ENCODE data around the gene EYA3. TPM values are rescaled to one million over a fixed set of nuclear protein-coding genes. Genes with fewer than 3 reads are reported as not detected.

Gene EYA3
- total RNA-seq, 1 experiment from 2014 or later: 29.4 TPM

DNA sequence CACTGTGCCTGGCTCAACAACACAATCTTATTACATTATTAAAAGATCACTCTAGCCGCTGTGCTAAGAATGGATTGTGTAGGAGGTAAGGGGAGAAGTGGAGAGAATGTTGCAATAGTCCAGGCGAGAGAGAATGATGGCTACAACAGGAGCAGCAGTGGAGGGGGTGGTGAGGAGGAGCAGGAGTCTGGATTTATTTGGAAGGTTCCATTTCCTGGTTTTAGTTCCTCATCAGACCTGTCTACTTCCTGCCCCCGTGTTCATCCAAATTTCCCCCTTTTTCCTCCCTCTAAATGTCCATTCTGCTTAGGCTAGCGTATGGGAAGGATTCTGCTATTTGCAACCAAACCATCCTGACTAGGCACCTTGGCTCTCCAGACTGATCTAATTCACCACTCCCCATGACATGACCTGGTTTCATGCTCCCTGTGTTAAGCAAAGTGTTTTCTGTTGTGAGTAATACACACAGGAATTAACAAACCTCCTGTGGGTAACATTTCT, 35.1 kb upstream of the EYA3 start (continued):
- TF ChIP-seq ATF2 (CRISPR knock-in tag; IDR thresholded peaks at IDR 0.05; ENCODE audit: borderline replicate concordance, low read depth): no peak
- no peak for TF ChIP-seq STAT6 (CRISPR knock-in tag; conservative IDR thresholded peaks at IDR 0.05; ENCODE audit: low read depth)
- no peak for TF ChIP-seq SP1 (CRISPR knock-in tag; conservative IDR thresholded peaks at IDR 0.05)
- TF ChIP-seq CREM (CRISPR knock-in tag; IDR thresholded peaks at IDR 0.05): no peak

GRCh38 chr1:28122183-28122582, 33.8 kb upstream of the EYA3 start:
- ChIA-PET POLR2A (no interaction called here), CTCF (interaction anchor here (0.5 kb wide), 1 partner anchor 252 kb away, joined by 3 read pairs; no protein-coding TSS in a partner anchor)
- H3K9me3 Mint-ChIP-seq: peaks cover 3% of the 10 kb centered on the region; the same call in 1 of the 2 replicates
- no peak overlapping the region for H3K27ac Mint-ChIP-seq
- no peaks in the 10 kb centered on the region for H3K4me1 Mint-ChIP-seq
- H3K36me3 Mint-ChIP-seq: no peaks in the 10 kb centered on the region
- no peak for ATAC-seq
- no peak for DNase-seq (ENCODE audit: low spot score)
- no peak for TF ChIP-seq GRHL2 (CRISPR knock-in tag; IDR thresholded peaks at IDR 0.05; ENCODE audit: insufficient replicate concordance, severe bottlenecking)
- TF ChIP-seq ELF4 (CRISPR knock-in tag; IDR thresholded peaks at IDR 0.05; ENCODE audit: low read depth): no peak
- TF ChIP-seq, protein P1, sequence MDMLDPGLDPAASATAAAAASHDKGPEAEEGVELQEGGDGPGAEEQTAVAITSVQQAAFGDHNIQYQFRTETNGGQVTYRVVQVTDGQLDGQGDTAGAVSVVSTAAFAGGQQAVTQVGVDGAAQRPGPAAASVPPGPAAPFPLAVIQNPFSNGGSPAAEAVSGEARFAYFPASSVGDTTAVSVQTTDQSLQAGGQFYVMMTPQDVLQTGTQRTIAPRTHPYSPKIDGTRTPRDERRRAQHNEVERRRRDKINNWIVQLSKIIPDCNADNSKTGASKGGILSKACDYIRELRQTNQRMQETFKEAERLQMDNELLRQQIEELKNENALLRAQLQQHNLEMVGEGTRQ (CRISPR knock-in tag; IDR thresholded peaks at IDR 0.05): no peak
- no peak for TF ChIP-seq RORB (CRISPR knock-in tag; IDR thresholded peaks at IDR 0.05)
- TF ChIP-seq ZNF671 (CRISPR knock-in tag; IDR thresholded peaks at IDR 0.05): no peak
- H3K4me3 Mint-ChIP-seq: no peak overlapping the region
- peaks cover 2% of the 10 kb centered on the region for H3K27me3 Mint-ChIP-seq (ENCODE audit: low read depth)

- H3K9me3 Mint-ChIP-seq: peaks cover 3% of the 10 kb centered on the region; the same call in 1 of the 2 replicates
- no peaks in the 10 kb centered on the region for H3K36me3 Mint-ChIP-seq
- ATAC-seq (no peak), DNase-seq (ENCODE audit: low spot score) (no peak)
- no peaks in the 10 kb centered on the region for H3K4me1 Mint-ChIP-seq
- CTCF ChIA-PET: interaction anchor here (1.5 to 1.7 kb wide), 2 partner anchors 29 to 284 kb away, joined by 3 to 5 read pairs; no protein-coding TSS in a partner anchor
- H3K27me3 Mint-ChIP-seq (ENCODE audit: low read depth): peaks cover 2% of the 10 kb centered on the region; the same call in 1 of the 2 replicates
- no peak overlapping the region for H3K4me3 Mint-ChIP-seq
- POLR2A ChIA-PET: interaction anchor here (1.0 kb wide), 1 partner anchor 31 kb away, joined by 3 read pairs; the partner anchor contains the start of gene EYA3
- no peak overlapping the region for H3K27ac Mint-ChIP-seq
- TF ChIP-seq, protein P2, sequence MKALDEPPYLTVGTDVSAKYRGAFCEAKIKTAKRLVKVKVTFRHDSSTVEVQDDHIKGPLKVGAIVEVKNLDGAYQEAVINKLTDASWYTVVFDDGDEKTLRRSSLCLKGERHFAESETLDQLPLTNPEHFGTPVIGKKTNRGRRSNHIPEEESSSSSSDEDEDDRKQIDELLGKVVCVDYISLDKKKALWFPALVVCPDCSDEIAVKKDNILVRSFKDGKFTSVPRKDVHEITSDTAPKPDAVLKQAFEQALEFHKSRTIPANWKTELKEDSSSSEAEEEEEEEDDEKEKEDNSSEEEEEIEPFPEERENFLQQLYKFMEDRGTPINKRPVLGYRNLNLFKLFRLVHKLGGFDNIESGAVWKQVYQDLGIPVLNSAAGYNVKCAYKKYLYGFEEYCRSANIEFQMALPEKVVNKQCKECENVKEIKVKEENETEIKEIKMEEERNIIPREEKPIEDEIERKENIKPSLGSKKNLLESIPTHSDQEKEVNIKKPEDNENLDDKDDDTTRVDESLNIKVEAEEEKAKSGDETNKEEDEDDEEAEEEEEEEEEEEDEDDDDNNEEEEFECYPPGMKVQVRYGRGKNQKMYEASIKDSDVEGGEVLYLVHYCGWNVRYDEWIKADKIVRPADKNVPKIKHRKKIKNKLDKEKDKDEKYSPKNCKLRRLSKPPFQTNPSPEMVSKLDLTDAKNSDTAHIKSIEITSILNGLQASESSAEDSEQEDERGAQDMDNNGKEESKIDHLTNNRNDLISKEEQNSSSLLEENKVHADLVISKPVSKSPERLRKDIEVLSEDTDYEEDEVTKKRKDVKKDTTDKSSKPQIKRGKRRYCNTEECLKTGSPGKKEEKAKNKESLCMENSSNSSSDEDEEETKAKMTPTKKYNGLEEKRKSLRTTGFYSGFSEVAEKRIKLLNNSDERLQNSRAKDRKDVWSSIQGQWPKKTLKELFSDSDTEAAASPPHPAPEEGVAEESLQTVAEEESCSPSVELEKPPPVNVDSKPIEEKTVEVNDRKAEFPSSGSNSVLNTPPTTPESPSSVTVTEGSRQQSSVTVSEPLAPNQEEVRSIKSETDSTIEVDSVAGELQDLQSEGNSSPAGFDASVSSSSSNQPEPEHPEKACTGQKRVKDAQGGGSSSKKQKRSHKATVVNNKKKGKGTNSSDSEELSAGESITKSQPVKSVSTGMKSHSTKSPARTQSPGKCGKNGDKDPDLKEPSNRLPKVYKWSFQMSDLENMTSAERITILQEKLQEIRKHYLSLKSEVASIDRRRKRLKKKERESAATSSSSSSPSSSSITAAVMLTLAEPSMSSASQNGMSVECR (CRISPR knock-in tag; IDR thresholded peaks at IDR 0.05; ENCODE audit: borderline replicate concordance): no peak
- TF ChIP-seq NFE2L1 (CRISPR knock-in tag; IDR thresholded peaks at IDR 0.05): no peak
- TF ChIP-seq CBFB (CRISPR knock-in tag; IDR thresholded peaks at IDR 0.05; ENCODE audit: low read depth): no peak
- TF ChIP-seq MAX (CRISPR knock-in tag; IDR thresholded peaks at IDR 0.05): no peak
- TF ChIP-seq CREB1 (CRISPR knock-in tag; IDR thresholded peaks at IDR 0.05): no peak
- TF ChIP-seq SP1 (CRISPR knock-in tag; conservative IDR thresholded peaks at IDR 0.05): no peak
- TF ChIP-seq SMAD3 (CRISPR knock-in tag; IDR thresholded peaks at IDR 0.05; ENCODE audit: borderline replicate concordance): no peak
- TF ChIP-seq MYBL2 (CRISPR knock-in tag; IDR thresholded peaks at IDR 0.05): no peak
- no peak for TF ChIP-seq ZNF416 (CRISPR knock-in tag; IDR thresholded peaks at IDR 0.05)
- TF ChIP-seq ZNF138 (CRISPR knock-in tag; conservative IDR thresholded peaks at IDR 0.05): no peak
- TF ChIP-seq ZNF281 (CRISPR knock-in tag; IDR thresholded peaks at IDR 0.05): no peak
These were observed 31.1 kb upstream of the EYA3 start for GRCh38 chr1:28119556-28119955.

Measured in WTC11 (cell line).